Hepatic stellate cell (primary cell): Measurements from ENCODE around the gene SETD3.

ENCODE experiments used
- DNase-seq: peaks from one replicate; pipeline ENCODE4 v3.0.0; 2011; ENCODE audit warnings: low spot score

Gene SETD3

GRCh38 chr14:99393059-99393655, 87.5 kb downstream of the SETD3 start:
- DNase-seq = peak; percentile 45

GRCh38 chr14:99391671-99392070, 89.0 kb downstream of the SETD3 start:
- no peak for DNase-seq

- DNase-seq = peak; percentile 71
Measured at GRCh38 chr14:99389174-99389826, 91.4 kb downstream of the SETD3 start.

GRCh38 chr14:99388286-99388685, 92.4 kb downstream of the SETD3 start:
- no peak for DNase-seq

- DNase-seq = no peak
Measured at GRCh38 chr14:99387880-99388279, 92.8 kb downstream of the SETD3 start.

- no peak for DNase-seq
Measured at GRCh38 chr14:99384450-99385417, 95.9 kb downstream of the SETD3 start.

GRCh38 chr14:99383472-99384449, 96.9 kb downstream of the SETD3 start:
- no peak for DNase-seq

- peak; percentile 68 for DNase-seq
Measured at GRCh38 chr14:99382781-99383471, 97.7 kb downstream of the SETD3 start.

GRCh38 chr14:99382071-99382470, 98.6 kb downstream of the SETD3 start:
- no peak for DNase-seq

- DNase-seq = no peak
Measured at GRCh38 chr14:99381688-99382060, 99.0 kb downstream of the SETD3 start.

GRCh38 chr14:99380991-99381687, 99.5 kb downstream of the SETD3 start:
- no peak for DNase-seq

- no peak for DNase-seq
Measured at GRCh38 chr14:99380402-99380801, 100.3 kb downstream of the SETD3 start.

- DNase-seq = peak; percentile 41
Measured at GRCh38 chr14:99378782-99379214, 101.9 kb downstream of the SETD3 start.

GRCh38 chr14:99377951-99378350, 102.7 kb downstream of the SETD3 start:
- no peak for DNase-seq

- DNase-seq = no peak
Measured at GRCh38 chr14:99374964-99375363, 105.7 kb downstream of the SETD3 start.

- no peak for DNase-seq
Measured at GRCh38 chr14:99363616-99364290, 116.9 kb downstream of the SETD3 start.

- DNase-seq = no peak
Measured at GRCh38 chr14:99363051-99363450, 117.6 kb downstream of the SETD3 start.

GRCh38 chr14:99361596-99362215, 119.0 kb downstream of the SETD3 start:
- no peak for DNase-seq
